ENCODE results near the gene SPAG6.

DNA sequence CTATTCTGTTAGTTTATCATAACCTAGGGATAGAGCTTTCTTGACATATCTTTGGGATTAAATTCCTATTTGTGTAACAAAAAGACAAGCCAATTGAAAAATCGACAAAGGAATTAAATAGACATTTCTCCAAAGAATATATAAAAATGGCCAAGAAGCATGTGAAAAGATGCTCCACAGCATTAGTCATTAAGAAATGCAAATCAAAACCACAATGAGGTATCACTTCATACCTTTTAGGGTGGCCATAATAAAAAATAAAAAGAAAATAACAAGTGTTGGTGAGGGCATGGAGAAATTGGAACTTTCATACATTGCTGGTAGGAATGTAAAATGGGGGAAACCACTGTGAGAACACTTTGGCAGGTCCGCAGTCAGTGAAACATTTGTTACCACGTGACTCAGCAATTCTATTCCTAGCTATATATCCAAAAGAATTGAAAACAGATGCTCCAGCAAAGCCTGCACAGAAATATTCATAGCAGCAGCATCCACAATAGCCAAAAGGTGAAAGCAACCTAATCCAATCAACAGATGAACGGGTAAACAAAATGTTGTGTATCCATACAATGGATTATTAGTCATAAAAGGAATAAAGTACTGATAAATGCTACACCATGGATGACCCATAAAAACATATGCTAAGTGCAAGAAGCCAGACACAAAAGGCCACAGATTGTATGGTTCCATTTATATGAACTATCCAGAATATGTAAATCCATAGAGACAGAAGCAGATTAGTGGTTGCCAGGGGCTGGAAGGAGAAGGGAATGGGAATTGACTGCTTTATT is 20.5 kb downstream of the SPAG6 start:
- TF ChIP-seq ZNF274 (IDR thresholded peaks at IDR 0.05; ENCODE audit: low read depth, low read length): no peak
- TF ChIP-seq YY1 (IDR thresholded peaks at IDR 0.05; ENCODE audit: insufficient read depth, insufficient read length): no peak
- TF ChIP-seq SUZ12 (IDR thresholded peaks at IDR 0.05; ENCODE audit: extremely low read depth, insufficient read depth, insufficient read length): no peak
